Globus pallidus (tissue), 1 donor: ENCODE data around the gene VASH2.

Source experiments
- DNase-seq: peaks from one replicate; pipeline ENCODE4 v3.0.0-alpha.2; 2015; ENCODE audit warnings: low spot score

Gene VASH2

DNA sequence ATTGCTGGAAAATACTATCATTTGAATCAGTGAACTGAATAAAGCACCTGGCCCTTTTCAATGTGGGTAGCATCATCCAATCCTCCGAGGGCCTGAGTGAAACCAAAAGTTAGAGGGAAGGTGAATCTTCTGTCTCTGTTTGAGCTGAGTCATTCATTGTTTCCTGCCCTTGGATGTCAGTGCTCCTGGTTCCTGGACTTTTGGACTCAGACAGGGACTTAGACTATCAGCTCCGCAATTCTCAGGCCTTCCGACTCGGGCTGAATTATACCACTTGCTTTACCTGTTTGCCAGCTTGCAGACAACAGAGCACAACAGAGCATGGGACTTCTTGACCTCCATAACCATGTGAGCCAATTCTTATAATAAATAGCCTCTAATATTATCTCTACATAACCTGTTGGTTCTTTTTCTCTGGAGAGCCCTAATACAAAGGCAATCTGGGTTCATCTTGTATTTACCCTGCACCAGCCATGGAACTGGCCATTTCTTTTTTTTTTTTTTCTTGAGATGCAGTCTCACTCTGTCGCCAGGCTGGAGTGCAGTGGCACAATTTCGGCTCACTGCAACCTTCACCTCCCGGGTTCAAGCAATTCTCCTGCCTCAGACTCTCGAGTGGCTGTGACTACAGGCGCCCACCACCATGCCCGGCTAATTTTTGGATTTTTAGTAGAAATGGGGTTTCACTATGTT is 19.2 kb upstream of the VASH2 start:
- DNase-seq, result no peak

DNA sequence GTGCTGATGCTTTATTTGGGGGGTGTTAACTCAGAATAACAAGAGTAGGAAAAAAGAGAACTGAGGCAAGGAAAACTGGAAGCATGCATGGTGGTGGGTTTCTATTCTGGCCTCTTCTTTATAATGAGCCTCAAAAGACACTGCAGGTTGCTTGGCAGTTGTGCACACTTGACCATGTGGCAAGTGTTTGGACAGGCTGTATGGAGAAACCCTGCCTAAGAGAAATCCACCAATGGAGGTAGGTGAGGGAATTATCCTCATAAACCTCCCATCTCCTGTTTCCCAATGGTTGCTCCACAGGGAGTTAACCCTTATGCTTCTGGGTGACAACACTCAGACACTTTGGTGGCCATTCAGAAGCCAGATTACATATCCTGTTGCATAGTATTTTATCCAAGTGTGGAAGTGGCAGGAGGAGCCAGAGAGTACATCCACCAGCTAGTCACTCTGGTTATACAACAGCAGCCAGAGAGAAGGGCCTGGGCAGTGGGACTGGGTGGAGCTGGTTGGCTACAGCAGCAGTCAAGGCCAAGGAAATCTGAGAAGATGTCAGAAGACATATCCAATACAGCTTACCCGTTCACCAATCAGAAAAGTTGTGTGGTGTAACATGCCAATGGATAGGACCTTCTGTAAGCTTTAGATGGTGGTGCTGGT is 16.4 kb upstream of the VASH2 start:
- no peak for DNase-seq

GRCh38 chr1:212935387-212935981 is 14.9 kb upstream of the VASH2 start:
- DNase-seq, result no peak

DNA sequence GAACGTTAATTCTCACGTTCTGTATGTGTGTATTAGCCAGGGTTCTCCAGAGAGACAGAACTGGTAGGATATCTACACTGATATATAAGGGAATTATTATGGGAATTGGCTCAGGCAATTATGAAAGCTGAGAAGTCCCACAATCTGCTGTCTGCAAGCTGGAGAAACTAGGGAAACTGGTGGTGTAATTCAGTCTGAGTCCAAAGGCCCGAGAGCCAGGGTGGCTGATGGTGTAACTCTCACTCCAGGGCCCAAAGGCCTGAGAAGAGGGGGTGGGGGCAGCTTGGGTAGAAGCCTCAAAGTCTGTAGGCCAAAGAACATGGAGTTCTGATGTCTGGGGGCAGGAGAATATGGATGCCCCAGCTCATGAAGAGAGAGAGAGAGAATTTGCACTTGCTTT is 13.3 kb upstream of the VASH2 start:
- no peak for DNase-seq

DNA sequence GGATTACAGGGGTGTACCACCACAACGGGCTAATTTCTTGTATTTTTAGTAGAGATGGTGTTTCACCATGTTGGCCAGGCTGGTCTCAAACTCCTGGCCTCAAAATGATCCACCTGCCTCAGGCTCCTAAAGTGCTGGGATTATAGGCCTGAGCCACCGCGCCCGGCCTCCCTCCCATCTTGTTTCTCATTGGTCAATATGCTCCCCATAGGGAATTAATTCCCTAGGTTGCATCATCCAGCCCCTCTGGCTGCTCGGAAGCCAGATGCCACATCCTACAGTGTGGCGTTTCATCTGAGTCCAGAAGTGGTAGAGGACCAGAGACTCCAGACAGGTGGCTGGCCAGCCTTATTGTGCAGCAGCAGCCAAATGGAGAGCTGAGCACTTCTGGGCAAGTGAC is 11.5 kb upstream of the VASH2 start:
- DNase-seq, result no peak

DNA sequence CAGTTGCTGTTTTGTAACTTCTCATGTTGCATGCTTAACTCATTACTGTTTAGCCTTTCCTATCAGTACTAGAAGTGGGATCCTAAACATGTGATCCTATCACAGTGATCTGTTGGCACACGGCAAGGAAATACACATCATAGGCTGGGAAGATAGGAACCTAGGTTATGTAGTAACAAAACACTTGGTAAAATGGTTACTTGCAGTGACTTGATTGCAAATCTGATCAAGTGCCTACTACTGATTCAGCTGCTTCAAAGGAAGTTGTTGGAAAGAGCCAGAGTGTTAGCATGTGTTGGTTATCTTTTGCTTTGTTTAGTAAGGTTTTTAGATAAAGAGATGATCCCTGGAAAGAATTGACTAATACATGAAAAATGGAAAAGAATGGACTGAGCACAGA is 8.9 kb upstream of the VASH2 start:
- DNase-seq, result no peak

DNA sequence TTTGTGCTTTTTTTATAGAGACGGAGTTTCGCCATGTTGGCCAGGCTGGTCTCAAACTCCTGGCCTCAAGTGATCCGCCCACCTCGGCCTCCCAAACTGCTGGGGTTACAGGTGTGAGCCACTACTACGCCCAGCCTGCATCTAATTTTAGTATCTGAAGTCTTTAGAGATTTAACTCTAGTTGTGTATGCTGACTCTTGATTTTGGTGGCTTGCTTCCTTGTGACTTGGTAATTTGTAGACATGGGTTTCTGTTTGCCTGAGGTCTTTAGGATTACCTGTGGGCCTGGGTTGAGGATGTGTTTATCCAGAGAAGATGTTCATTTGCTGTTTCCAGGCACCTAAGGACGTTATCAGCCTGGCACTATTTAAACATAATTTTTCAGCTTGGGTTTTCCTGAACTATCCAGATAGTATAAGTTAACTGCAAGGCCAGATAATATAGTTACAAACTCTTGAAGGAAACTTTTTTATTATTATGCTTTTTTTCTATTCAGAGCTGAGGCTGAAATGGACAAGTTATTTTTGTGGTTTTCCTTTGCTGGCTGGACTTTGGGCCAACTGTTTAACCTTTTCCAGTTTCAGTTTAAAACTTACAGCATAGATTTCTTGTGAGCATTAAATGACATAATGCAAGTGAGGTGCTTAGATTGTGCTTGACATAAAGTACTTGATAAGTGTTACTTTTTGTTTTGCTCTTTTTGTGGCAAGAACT is 7.5 kb upstream of the VASH2 start:
- DNase-seq, result no peak

DNA sequence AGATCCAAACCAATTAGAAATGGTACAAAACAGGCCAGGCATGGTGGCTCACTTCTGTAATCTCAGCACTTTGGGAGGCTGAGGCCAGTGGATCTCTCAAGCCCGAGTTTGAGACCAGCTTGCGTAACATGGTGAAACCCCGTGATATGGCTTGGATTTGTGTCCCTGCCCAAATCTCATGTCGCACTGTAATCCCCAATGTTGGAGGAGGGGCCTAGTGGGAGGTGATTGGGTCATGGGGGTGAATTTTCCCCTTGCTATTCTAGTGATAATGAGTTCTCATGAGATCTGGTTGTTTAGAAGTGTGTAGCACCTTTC is 7.0 kb upstream of the VASH2 start:
- no peak for DNase-seq

DNA sequence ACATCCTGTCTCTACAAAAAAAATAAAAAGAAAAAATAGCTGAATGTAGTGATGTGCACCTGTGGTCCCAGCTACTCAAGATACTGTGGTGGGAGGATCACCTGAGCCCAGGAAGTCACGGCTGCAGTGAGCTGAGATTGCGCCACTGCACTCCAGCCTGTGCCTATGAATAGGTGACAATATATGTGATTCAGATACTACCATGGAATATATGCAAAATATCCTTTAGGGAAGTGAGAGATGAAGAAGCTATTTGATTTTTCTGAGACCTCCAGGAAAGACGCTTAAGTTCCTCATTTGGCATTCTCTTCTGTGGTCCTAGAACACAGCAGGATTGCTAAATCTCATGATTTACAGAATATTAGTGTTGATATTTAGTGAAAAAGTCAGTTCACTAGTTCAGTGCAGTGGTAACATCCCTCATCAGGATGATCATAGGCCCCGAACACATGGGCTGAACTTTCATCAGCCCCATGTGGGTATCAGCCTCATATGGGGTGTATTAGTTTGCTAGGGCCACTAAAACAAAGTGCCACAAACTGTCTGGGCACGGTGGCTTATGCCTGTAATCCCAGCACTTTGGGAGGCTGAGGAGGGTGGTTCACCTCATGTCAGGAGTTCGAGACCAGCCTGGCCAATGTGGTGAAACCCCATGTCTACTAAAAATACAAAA is 6.0 kb upstream of the VASH2 start:
- no peak for DNase-seq

- no peak for DNase-seq
Measured at GRCh38 chr1:212945056-212945455, 5.3 kb upstream of the VASH2 start.

DNA sequence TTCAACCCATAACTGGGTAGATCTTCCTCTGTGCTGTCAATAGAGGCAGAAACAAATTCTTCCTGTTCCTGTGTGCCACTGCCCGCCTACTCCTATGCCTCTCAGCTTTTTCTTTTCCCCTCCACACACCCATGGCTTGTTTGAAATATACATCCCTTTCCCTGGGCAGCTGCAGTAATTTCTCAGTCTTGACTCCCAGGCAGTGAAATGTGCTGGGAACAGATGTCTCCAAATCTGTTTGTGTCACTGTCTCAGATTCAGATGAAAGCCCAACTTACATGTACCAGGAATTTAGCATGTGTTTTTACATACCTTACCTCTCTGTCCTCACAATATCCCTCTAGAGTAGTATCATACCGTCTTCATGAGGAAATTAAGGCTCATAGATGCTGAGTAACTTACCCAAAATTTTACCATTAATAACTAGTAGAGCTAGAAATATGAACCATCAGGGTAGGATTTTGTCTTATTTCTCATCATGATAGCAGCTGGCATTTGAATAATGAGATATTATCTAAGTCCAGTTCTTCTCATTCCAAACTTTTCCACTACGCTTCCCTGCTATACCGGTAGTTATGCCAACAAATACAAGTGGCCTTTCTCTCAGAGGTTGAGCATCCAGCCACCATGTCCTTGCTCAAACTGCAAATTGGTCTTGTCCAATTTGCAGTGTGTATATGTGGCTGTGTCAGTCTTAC is 4.7 kb upstream of the VASH2 start:
- DNase-seq, result no peak

- no peak for DNase-seq
Measured at GRCh38 chr1:212946872-212947271, 3.5 kb upstream of the VASH2 start.

- DNase-seq, result no peak
Measured at GRCh38 chr1:212949771-212950170, 570 bp upstream of the VASH2 start.

- no peak for DNase-seq
Measured at GRCh38 chr1:212951126-212951946, 995 bp downstream of the VASH2 start.

DNA sequence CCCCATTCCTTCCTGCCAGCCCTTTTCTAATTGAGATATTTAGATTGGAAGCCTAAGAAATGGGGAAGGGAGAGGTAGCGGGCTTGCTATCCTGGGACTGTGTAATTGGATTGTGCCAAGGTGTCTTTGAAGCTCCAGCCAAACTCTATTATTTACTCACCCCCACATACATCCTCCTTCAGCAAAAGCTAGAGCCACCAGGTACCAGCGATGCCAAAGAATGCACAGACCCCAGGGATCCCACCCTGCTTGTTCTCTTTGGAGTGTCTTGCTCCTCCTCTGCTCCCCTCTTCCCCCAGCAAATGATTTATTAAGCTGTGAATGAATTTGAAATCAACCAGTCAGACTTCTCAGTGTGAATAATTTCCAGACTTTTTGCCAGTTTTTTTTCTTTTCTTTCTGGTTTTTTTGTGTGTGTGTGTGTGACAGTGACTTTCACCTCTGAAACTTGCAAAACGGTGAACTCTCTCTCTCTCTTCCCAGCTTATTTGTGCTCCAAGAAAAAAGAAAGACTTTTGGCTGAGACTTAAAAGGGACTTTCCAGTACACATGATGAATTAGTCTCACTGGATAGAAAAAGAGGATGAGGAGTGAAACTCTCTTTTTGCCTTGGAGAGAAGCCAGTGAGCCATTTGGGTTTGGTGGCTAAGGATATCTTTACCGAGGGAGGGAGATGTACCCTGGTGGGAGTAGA is 1.8 kb downstream of the VASH2 start:
- DNase-seq, result no peak

- DNase-seq, result no peak
Measured at GRCh38 chr1:212952641-212952976, 2.3 kb downstream of the VASH2 start.

- DNase-seq, result no peak
Measured at GRCh38 chr1:212953321-212953720, 3.0 kb downstream of the VASH2 start.

DNA sequence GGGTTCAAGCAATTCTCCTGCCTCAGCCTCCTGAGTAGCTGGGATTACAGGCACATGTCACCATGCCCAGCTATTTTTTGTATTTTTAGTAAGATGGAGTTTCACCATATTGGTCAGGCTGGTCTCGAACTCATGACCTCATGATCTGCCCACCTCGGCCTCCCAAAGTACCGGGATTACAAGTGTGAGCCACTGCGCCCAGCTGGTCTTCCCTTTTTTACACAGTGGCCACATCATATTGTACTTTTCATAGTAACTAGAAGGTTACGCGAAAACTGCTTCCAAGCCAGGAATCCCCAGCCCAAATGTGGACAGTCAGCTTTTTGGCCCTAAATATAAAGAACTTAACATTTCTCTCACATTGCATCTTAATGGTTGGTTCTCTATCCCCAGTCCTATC is 4.2 kb downstream of the VASH2 start:
- no peak for DNase-seq

- DNase-seq, result no peak
Measured at GRCh38 chr1:212955098-212955497, 4.8 kb downstream of the VASH2 start.

DNA sequence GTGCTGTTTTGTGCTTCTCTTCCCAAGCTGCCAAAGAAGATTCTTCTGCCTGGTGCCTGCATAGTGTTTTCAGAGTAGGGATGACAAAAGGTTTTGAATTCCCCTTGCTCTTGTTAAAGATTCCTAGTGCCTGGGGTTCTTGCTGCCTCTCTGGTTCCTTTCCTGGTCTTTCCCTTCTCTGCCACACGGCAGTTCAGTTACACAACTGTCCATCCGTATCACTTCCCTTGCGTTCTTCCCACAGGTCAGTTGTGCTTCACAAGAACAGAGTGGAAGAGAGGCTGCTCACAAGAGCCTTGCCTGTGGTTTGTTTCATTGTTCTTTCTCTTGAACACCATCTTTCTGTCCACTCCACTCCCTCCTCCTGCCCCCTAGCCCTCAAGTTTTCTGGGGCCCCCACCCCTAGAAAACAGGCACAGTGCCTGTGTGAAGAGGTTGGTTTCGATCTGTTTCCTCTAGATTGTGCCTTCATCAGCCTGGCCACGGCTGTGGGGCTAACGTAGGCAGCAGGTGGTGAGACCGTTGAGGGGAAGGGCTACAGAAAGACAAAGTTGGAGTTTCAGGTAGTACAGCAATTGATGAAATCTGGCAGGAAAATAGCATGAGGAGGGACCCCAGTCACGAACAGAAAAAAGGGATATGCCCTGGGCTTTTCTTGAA is 5.8 kb downstream of the VASH2 start:
- no peak for DNase-seq
